Activated effector memory CD4-positive, alpha-beta T cell treated with anti-CD3 and anti-CD28 coated beads, Interleukin-2, amount 50 U/mL, for 16 hours (primary cell): ENCODE measurements around the gene SETD5.

Experiments used
- DNase-seq: peaks from one replicate; pipeline ENCODE4 v3.0.0-alpha.2; 2020

The SETD5 gene, protein sequence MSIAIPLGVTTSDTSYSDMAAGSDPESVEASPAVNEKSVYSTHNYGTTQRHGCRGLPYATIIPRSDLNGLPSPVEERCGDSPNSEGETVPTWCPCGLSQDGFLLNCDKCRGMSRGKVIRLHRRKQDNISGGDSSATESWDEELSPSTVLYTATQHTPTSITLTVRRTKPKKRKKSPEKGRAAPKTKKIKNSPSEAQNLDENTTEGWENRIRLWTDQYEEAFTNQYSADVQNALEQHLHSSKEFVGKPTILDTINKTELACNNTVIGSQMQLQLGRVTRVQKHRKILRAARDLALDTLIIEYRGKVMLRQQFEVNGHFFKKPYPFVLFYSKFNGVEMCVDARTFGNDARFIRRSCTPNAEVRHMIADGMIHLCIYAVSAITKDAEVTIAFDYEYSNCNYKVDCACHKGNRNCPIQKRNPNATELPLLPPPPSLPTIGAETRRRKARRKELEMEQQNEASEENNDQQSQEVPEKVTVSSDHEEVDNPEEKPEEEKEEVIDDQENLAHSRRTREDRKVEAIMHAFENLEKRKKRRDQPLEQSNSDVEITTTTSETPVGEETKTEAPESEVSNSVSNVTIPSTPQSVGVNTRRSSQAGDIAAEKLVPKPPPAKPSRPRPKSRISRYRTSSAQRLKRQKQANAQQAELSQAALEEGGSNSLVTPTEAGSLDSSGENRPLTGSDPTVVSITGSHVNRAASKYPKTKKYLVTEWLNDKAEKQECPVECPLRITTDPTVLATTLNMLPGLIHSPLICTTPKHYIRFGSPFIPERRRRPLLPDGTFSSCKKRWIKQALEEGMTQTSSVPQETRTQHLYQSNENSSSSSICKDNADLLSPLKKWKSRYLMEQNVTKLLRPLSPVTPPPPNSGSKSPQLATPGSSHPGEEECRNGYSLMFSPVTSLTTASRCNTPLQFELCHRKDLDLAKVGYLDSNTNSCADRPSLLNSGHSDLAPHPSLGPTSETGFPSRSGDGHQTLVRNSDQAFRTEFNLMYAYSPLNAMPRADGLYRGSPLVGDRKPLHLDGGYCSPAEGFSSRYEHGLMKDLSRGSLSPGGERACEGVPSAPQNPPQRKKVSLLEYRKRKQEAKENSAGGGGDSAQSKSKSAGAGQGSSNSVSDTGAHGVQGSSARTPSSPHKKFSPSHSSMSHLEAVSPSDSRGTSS (N-terminal part only)

DNA sequence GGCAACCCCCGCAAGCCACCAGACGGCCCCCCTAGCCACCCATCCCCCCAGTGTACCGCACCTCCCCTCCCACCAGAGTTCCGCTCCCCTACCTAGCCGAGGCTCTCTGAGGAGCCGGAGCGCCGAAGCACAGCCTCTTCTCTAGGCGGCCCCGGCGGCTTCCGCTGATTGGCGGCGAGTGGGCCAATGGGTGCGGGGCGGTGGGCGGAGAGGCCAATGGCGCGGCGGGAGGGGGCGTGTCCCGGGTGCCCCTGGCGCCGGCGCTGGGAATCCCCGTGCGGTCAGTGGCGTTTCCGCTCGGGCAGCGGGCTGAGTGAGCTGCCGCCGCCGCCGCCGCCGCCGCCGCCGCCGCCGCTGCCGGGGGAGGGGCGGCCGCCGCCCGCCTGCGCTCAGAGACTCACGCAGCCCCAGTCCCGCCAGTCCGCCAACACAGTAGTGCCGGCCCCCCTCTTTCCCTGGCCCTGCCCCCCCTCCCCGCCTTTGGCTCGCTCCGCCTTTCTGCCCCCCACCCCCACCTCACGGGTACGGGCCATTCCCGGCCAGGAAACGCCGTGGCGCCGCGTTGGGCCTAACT is at the start of gene SETD5:
SETD5 (plus strand) TSS at position 284 of the 574 bp plus-strand sequence. CDS start 31,324 bp downstream, outside the sequence.
- DNase-seq = peak; percentile 100

DNA sequence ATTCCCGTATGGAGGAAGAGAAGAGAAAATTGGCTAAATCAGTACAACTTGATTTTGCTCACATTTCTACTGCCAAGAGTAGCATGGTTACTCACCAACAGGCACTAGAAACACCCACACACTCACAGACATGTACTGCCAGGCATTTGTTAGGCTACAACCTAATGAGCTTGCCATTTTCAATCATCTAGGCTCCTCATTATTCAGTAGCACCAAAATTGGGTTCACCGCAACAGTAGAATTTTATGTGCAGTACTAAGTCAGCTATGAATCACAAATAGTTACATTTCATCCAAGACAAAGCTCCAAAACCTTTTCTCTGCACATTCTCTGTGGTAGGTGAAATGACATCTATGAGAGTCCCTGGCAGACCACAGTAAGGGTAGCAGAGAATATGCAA is 49.5 kb upstream of the SETD5 start:
- no peak for DNase-seq

DNA sequence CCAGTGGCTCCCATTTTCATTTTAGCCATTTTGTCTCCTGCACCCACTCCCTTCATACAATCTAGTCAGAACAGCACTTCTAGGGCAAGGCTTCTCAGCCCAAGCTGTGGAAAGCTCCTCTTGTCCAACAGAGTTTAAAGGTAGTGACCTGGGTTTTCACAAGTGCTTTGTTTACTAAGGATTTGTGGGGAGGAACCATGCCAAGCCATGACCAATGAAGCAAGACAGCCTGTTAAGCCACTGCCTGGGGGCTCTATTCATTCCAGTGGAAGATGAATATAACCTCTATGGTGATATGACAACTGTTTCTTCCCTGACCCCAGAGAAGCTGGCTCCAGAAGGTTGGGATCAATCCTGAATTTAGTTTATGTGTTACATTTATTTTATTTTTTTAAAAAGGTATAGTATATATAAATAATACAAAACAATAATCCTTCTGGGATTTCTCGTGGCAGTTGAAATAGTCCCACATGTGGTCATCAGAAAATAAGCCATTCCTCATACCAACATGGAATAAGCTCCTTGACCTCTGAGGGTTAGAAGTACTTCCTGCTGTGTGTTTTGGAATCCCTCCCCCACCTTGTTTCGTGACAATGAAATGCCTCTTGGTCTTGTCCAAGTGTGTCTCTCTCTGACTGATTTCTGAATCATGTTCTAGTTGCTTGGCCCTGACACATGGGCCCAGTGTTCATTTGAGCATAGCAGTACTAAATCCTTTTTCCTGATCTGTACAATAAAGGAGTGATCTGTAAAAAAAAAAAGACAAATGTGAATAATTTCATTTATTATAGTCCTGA is 47.9 kb upstream of the SETD5 start:
- no peak for DNase-seq

DNA sequence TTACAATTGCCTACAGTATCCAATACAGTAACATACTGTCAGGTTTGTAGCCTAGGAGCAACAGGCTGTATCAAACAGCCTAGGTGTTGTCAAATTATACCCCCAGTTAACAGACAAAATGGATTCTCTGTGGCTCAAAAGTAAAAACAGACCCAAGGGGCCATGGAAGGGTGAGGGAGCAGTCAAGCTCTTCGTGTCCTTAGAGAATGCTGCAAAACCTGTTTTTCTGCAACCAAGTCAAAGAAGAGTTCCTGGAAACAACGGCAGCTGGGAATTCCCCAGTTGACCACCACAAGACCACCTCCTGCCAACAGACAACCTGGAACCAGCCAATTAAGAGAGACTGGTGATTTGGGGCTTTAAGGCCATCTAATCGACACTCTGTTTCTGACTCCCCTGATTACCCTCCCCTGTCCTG is 45.7 kb upstream of the SETD5 start:
- DNase-seq = no peak

DNA sequence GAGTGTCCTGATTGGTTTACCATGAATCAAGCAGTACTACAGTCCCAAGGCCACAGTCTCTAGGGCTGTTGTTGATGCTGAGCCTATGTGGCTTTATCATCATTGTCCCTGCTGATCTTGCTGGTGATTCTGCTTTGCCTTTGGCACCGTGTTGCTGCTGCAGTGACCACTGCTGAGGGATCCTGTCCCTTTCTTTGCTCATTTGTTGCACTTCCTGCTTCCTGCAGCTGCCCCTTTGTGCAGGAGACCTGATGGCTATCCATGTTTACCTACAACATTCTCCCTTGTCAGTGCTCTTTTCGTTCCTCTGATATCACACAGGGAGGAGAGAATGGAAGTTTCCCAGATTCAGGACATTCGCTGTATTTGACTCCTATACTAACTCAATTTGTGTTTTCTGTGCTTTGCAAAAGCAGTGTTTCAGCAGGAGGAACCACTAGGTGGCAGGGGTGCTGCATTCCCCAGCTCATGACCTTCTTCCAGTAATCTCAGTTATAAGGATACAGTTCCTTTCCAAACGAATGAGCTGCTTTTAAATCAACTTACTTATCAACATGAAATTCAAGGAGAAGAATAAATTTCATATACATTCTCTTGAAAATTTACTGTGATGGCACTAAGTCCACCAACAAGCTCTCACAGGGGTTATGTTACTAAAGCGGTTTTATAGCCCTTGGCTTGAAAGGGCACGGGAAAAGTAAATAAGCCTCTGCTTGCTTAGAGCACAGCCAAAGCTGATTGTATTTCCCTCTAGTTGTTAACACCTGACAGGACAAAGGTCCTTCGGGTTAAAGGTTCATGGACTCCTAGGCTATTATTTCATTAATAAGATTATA is 44.3 kb upstream of the SETD5 start:
- DNase-seq = peak; percentile 84

DNA sequence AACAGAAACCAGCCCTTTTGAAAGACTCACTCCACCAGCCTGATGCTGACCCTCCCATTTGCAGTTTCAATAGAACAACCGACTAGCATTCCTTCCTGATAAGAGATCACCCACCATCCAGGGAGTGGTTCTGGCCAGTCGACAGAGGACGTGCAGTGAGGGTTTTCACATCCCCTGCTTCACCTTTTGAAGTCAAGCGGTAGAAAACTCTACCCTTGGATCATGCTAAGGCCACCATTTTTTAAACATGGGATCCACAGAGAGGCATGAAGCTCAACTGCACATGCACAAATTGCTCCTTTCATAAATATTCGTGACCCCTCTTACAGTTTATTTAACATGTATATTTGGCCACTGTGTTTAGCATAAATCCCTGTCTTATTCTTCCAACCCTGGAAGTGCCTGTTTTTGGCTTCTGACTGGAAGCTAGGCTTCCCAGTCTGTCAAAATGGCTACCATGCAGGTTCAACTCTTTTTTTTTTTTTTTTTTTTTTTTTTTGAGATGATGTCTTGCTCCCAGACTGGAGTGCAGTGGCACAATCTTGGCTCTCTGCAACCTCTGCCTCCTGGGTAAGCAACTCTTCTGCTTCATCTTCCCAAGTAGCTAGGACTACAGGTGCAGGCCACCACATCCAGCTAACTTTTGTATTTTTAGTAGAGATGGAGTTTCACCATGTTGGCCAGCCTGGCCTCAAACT is 35.6 kb upstream of the SETD5 start:
- DNase-seq = no peak

DNA sequence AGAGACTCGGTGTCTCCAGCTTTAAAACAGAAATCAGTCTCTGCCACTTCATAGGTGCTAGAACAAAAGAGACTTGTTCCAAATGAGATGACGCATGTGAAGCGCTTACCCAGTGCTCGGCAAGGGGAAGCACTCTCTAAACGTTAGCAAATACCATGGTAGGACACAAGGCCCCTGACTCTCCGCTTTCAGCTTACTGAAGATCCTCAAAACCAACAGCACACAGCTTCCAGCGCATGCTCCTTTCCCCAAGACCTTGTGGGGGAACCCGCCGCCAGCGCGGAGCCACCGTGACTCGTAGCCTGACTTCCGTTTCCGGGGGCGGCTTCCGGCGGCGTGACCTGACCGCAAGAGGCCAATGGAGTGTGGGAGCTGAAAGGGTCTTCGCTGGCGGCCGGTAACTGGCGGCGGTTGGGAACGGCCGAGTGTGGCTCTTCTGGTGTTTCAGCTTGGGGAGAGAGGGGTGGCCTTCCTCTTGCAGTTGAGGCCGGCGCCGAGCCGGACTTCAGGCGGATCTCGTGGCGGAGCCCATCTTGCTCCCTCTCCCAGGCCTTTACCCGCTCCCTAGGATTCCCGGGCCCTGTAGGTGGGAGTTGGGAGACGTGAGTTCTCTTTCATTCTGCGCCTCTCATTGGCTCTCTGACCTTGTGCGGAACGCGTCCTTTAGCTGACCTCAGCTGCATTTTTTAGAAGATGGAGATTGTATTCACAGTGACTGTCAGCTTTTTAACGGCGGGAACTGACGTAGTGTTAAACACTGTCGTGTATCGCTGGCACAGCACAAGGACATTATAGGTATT is 34.5 kb upstream of the SETD5 start, which contains the start of gene THUMPD3:
THUMPD3 (plus strand) TSS at position 324 of the 800 bp plus-strand sequence. CDS start 2,015 bp downstream, outside the sequence.
- peak; percentile 98 for DNase-seq

DNA sequence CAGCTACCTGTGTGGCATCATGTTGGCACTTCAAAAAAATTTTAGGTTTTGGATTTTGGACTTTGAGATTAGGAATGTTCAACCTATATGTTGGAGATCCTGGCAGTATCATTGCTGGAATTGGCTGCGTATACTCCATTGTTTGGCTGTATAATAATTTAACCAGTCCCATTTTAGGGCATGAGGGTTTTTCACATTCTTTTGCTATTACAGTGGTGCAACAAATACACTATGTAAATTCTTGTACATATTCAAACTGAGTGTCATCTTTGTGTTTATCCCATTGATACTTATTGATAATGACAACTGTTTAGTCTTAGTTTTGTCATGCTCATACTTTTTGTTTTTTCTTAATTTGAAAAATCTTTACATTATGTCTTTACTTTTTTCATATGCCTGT is 27.9 kb upstream of the SETD5 start:
- DNase-seq = no peak

DNA sequence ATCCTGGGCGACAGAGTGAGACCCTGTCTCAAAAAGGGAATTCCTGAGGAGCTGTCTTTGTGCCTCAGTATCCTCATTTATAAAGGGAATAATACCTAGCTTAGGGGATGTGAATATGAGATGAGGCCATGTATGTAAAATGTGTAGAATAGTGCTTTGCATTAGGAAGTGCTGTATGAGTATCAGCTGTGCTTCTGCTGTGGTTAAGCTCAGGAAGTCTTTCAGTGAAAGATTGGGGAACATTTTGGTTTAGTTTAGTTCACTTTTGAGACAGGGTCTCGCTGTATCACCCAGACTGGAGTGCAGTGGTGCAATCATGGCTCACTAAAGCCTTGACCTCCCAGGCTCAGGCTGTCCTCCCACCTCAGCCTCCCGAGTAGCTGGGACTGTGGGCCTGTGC is 23.9 kb upstream of the SETD5 start:
- no peak for DNase-seq

DNA sequence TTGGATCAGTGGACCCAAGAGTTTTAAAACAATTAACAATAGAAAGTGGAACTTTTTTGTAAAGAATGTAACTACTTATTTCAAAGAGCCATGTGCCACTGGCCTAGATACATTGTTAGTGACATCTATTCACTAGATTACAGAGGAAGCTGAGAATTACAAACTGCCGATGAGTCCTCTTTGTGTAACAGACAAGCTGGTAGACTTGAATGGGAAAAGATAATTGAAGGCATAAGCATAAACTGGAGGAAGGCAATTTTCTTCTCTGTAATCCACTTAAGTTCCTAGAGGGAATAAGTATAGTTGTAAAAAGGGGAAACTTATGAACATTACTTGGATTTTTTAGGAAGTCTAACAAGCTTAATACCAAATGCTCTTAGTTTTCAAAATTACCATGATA is 19.4 kb upstream of the SETD5 start:
- DNase-seq = no peak

DNA sequence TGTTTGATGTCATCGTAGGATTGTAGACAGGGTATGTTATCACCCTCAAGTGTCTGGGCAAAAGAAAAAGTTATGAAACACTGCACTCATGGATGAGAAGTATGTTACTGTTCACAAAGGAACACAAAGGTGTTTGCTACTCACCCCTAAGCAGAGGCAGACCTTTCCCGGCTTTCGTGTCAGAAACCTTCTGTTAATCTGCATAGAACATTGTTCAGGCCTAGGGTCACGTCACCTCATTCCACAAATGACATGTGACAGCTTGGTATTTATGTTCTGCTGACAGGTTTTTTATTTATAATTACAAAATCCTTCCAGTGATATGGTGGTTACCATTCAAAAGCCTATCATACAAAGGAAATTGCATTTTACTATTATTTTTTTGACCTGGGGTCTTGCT is 18.1 kb upstream of the SETD5 start:
- DNase-seq = no peak

DNA sequence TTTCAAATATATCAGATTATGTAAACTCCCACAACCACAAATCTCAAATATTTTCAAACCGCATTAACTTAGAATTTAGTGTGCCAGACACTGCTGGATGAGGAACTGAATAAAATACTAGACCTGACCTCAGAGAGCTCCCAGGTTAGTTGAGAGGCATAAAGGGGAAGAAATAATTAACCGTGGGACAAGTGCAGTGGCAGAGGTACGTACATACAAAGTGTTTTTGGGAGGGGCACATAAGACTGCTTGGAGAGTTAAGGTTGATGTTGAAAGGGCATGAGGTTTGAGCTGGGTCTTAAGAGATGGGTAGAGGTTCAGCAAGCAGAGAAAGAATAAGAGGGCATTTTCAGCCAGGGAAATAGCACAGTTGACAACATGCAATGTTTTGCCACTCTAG is 17.4 kb upstream of the SETD5 start:
- no peak for DNase-seq

DNA sequence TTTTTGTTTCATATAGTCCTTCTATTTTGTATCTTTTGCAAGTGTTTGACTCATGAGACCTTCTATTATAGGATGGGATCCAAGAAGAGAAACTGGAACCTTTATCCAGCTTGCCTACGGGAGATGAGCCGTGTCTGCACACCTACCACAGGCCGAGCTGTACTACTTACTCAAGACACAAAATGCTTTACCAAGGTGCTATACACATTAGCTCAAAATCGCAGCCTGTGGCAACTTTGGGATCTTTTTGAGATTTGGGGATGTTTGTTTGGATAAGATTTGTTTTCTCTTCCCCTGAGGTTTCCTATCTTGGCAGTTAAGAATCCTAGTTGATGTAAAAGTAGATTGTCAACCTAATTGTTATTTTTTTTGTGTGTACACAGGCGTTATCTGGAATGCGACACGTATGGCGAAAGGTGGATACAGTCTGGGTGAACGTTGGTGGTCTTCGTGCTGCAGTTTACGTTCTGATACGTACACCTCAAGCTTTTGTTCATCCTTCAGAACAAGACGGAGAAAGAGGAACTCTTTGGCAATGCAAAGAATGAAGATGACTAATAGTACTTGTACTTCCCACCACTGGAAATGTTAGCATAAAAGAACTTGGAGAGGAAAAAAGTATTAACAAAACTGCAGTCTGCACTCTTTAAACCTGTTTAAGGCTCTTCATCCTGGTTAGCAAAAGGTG is 13.1 kb upstream of the SETD5 start:
- DNase-seq = no peak

DNA sequence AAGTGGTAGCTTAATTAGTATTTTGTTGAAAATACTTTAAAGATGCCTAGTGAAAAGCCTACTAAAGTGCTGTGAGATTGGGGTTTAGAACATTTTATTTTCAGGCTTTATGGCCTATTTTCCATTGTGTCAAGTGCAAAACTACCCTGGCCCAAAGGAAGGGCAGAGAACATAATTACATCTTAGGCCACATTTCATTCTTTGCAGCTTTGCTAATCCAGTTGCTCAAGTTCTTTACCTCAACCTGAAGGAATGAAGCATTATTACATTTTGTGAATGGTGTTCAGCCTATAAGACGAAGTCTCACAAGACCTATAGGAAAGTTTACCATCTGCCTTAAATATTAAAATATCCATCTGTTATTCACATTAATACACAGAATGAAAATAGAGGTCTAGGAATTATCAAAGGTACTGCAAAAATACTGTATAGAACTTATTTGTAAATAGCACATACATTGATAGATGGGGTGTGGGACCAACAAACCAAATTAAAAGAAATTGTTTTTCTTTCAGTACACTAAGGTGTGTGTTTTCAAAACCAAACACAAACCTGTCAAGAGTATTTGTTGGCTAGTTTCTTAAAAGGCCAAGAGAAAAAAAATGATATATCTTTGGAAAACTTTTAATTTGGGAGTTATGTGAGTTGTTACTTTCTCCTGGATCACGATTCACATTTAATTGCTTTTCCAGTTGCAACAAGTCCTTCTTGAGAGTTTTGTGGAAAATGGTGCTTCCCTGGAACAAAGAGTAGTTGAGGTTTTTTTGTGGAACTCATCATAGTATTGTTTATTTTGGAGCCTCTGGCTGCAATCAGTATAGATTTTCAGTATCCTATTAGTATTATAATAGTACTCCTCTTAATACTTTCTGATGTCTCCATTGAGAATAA is 12.0 kb upstream of the SETD5 start:
- DNase-seq = no peak

DNA sequence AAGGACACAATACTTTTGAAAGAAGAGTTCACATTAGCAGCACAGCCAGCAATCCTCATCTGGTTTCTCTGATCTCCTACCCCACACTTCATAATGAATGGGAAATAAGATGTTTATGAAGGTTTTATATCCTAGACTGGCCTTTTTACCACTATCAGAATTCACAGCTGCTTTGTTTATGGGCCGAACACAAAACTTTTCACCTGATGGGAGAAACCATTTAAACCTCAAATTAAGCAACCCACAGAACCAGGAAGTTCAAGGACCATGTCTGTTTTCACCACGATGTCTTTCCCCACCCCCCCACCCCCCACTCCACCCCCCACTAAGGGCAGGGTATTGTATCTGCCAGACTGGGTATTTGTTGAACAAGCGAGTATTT is 11.3 kb upstream of the SETD5 start:
- no peak for DNase-seq

DNA sequence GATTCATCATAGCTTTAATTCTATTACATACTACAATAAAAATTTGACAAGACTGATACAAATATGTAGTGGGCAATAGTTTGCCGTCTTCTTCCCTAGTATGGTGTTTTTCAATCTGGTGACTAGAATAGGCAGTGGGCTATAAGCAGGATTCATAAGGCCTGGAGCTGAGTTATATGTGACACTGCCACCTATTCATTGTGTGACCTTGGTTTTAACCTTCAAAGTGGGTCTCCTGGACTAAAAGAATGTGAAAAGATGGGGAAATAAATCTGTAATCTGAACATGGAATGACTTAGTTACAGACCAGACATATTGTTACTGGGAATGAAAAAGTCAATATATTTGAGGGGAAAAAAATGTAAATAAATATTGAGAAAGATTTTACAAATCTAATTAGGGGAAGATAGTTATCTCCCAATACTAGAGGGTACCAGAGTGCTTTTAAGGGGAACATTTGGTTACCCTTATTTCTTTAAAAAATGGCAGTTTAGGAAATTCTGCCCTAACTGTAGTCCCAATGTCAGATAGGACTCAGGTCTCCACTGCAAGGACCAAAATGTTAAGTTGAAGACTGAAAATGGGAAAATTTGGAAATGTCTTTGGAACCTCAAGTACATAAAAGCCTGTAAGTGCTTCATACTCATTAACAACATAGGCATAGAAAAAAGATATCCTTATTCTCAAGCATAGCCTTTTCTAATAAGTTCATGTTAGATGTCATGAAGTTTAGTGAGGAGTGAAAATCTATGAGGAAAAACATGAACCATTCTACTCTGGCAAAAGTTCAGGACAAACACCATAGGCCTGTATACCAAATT is 10.7 kb upstream of the SETD5 start:
- DNase-seq = no peak

DNA sequence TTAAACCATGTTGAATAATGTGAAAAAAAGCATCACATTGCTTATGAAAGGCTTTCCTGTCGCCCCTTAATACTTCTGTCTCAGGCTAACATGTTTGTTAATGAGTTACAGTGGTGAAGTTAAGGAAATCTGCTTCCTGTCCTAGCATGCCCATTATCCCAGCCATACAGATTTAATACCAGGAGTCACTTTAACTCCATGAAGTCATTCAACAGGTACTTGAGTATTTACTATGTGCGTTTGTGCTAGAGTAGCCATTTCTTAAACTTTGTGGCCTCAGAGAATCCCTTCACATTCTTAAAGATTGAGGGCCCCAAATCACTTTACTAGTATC is 10.1 kb upstream of the SETD5 start:
- DNase-seq = no peak
